Endothelial cell of umbilical vein (primary cell): ENCODE results near the gene PDHX. TPM values are rescaled to one million over a fixed set of nuclear protein-coding genes. Genes with fewer than 3 reads are reported as not detected.

ENCODE experiments used
- BruUV-seq: library from RNA; stranded (reverse); fragments of 400-500 nt; replicated peaks from 2 replicates; lab custom pipeline; 2021; lab: Mats Ljungman, UMichigan
- CTCF ChIA-PET: fragments of 300-600, 350-600 bp; sonication (Branson Sonifier 250); formaldehyde crosslinking; loops from one replicate; lab custom pipeline; 2021; ENCODE audit warnings: antibody characterized with exemption, inconsistent platforms; lab: Charles Lee
- POLR2A ChIA-PET: fragments of 300-600, 350-600 bp; sonication (Branson Sonifier 250); formaldehyde crosslinking; loops from one replicate; lab custom pipeline; 2021; ENCODE audit warnings: antibody characterized with exemption, inconsistent platforms; lab: Charles Lee
- DNase-seq: peaks from one replicate; pipeline ENCODE4 v3.0.0-alpha.2; 2011; ENCODE audit warnings: low read depth, low spot score
- FAIRE-seq: peaks from 2 replicates; lab custom pipeline; 2011; peaks lifted over from hg19 to GRCh38; lab: Jason Lieb, UNC
- H2AFZ ChIP-seq: 2 replicates; pipeline ENCODE4 v1.6.0; 2012; ENCODE audit warnings: low read depth, low read length, control low read depth, inconsistent platforms
- H3K27ac ChIP-seq: 2 replicates; pipeline ENCODE4 v1.5.1; 2011; ENCODE audit warnings: low read depth, mild to moderate bottlenecking, control low read depth, low read length, moderate library complexity; ENCODE audit not compliant: insufficient read depth
- H3K27me3 ChIP-seq, 2 experiments: 2 replicates each; pipeline versions ENCODE4 v1.6.0 to v1.6.1; 2011; ENCODE audit warnings: low read length in 2 of 2, mixed read lengths in 1 of 2; ENCODE audit not compliant: control insufficient read depth in 2 of 2, insufficient read depth in 2 of 2
- H3K36me3 ChIP-seq, 2 experiments: 2 replicates in 1 of 2; 3 replicates in 1 of 2; pipeline ENCODE4 v1.5.1; 2011; ENCODE audit warnings: low read length in 2 of 2, mild to moderate bottlenecking in 1 of 2, moderate library complexity in 1 of 2; ENCODE audit not compliant: control insufficient read depth in 2 of 2, insufficient read depth in 2 of 2; ENCODE audit errors: extremely low read depth in 1 of 2
- H3K4me1 ChIP-seq: 3 replicates; pipeline ENCODE4 v1.5.1; 2011; ENCODE audit warnings: mild to moderate bottlenecking, low read length; ENCODE audit not compliant: control insufficient read depth, insufficient read depth; ENCODE audit errors: extremely low read depth
- H3K4me2 ChIP-seq: 2 replicates; pipeline ENCODE4 v1.6.1; 2011; ENCODE audit warnings: low read length, control low read depth, mixed read lengths; ENCODE audit not compliant: insufficient read depth
- H3K4me3 ChIP-seq, 3 experiments: fragments of 200-600 bp in 1 of 3; sonication (generic), shearing (Covaris generic) in 1 of 3; replicated peaks in 1 of 3; 2 replicates each; pipeline ENCODE4 v1.5.1; 2011 to 2016; ENCODE audit warnings: control low read depth in 3 of 3, low read length in 3 of 3, mild to moderate bottlenecking in 2 of 3, inconsistent platforms in 1 of 3, low read depth in 1 of 3, moderate library complexity in 1 of 3; ENCODE audit not compliant: insufficient read depth in 1 of 3
- H3K79me2 ChIP-seq: 2 replicates; pipeline ENCODE4 v1.6.0; 2012; ENCODE audit warnings: low read length, inconsistent platforms; ENCODE audit not compliant: control insufficient read depth, insufficient read depth
- H3K9ac ChIP-seq: replicated peaks from 2 replicates; pipeline ENCODE3; 2011; ENCODE audit warnings: low read length, control low read depth; ENCODE audit not compliant: insufficient read depth; ENCODE audit errors: extremely low read depth
- H3K9me1 ChIP-seq: replicated peaks from 3 replicates; pipeline ENCODE4 v1.6.0; 2011; ENCODE audit warnings: mild to moderate bottlenecking, low read length; ENCODE audit not compliant: control insufficient read depth, insufficient read depth; ENCODE audit errors: extremely low read depth
- H3K9me3 ChIP-seq: replicated peaks from 2 replicates; pipeline ENCODE4 v1.5.1; 2012; ENCODE audit warnings: low read length, inconsistent platforms; ENCODE audit not compliant: control insufficient read depth, insufficient read depth
- H4K20me1 ChIP-seq: replicated peaks from 2 replicates; pipeline ENCODE3; 2011; ENCODE audit warnings: mild to moderate bottlenecking, low read length; ENCODE audit not compliant: control insufficient read depth, insufficient read depth; ENCODE audit errors: extremely low read depth
- EZH2 ChIP-seq: IDR thresholded peaks from 2 replicates; pipeline ENCODE4 v1.6.1; 2012; ENCODE audit warnings: borderline replicate concordance, low read depth, mild to moderate bottlenecking, moderate library complexity, low read length, inconsistent platforms; ENCODE audit not compliant: severe bottlenecking
- FOS ChIP-seq: IDR thresholded peaks from 2 replicates; pipeline ENCODE4 v1.6.1; 2011; ENCODE audit warnings: mild to moderate bottlenecking, low read length, moderate library complexity, borderline replicate concordance; ENCODE audit not compliant: insufficient read depth
- GATA2 ChIP-seq: IDR thresholded peaks from 2 replicates; pipeline ENCODE4 v1.7.0; 2011; ENCODE audit warnings: low read depth, mild to moderate bottlenecking, moderate library complexity, mixed read lengths, low read length; ENCODE audit not compliant: insufficient read length, insufficient read depth
- JUN ChIP-seq: IDR thresholded peaks from 2 replicates; pipeline ENCODE4 v1.6.1; 2011; ENCODE audit warnings: borderline replicate concordance, low read depth; ENCODE audit not compliant: insufficient read length, insufficient read depth
- POLR2A ChIP-seq: IDR thresholded peaks from 2 replicates; pipeline ENCODE4 v1.6.1; 2012; ENCODE audit warnings: low read depth, mild to moderate bottlenecking, control low read depth, low read length
- POLR2AphosphoS5 ChIP-seq: IDR thresholded peaks from 2 replicates; pipeline ENCODE4 v1.6.1; 2012; ENCODE audit warnings: low read depth, mild to moderate bottlenecking, control low read depth, low read length, moderate library complexity; ENCODE audit not compliant: insufficient read depth
- dilution Hi-C: fragments of 300-500 bp; cut with MboI; formaldehyde crosslinking; loops from one replicate; pipeline ENCODE4 v1.15.0; 2019; ENCODE audit warnings: low sequenced_read_pairs; ENCODE audit not compliant: extremely low pct_ligation_motif_present
- intact Hi-C: fragments of 100-400 bp; cut with micrococcal nuclease; formaldehyde crosslinking; loops from one replicate; pipeline ENCODE4 v1.10.0; 2022
- polyA plus RNA-seq, 4 experiments: library from polyadenylated mRNA; depleted of rRNA in 3 of 4; stranded (reverse) in 3 of 4; unstranded in 1 of 4; fragments of >200 nt; gene quantifications; 2 replicates each; pipeline versions ENCODE4 v1.2.1 to v1.2.3, GENCODE V29; 2011 to 2012; ENCODE audit warnings: missing spikeins in 1 of 4
- total RNA-seq: library from RNA; stranded (reverse); gene quantifications from 2 replicates; pipeline ENCODE4 v1.2.3, GENCODE V29; 2021
- TF ChIP-seq, protein P1 (sequence below): IDR thresholded peaks from 2 replicates; pipeline ENCODE4 v1.6.1; 2011; ENCODE audit not compliant: insufficient read depth, insufficient read length

The PDHX gene
- total and polyA plus RNA-seq, 2 donors (not counting 3 experiments of a cell fraction or from before 2014, with no cell fraction given) = 10.5 to 30.5 TPM

DNA sequence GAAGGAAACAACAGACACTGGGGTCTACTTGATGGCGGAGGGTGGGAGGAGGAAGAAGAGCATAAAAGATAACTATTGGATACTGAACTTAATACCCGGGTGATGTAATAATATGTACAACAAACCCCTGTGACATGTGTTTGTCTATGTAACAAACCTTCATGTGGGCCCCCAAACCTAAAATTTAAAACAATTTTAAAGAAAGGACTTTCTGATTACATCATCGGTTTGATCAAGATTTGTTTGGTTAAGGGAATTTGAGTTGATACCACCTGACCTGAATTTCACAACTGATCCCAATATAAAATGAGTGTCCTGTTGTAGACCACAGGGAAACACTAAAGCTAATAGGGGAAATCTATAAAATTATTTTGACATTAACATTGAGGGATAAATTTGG is 34.5 kb upstream of the PDHX start:
- no peaks in the 10 kb centered on the region for H3K27me3 ChIP-seq
- H3K79me2 ChIP-seq = no peaks in the 10 kb centered on the region
- FAIRE-seq (no peak), DNase-seq (no peak)
- dilution Hi-C loops = no loop called here
- no peak overlapping the region for H2AFZ ChIP-seq
- TF ChIP-seq POLR2AphosphoS5 (no peak), EZH2 (no peak), GATA2 (no peak), JUN (no peak), POLR2A (no peak)
- H3K4me3 ChIP-seq = no peak overlapping the region
- intact Hi-C loops = no loop called here
- no TSS peak for BruUV-seq
- H3K9ac ChIP-seq = no peak overlapping the region
- H3K27ac ChIP-seq = no peak overlapping the region
- H3K4me1 ChIP-seq = no peaks in the 10 kb centered on the region
- H3K9me3 ChIP-seq = no peaks in the 10 kb centered on the region
- POLR2A ChIA-PET = no interaction called here
- no peak overlapping the region for H3K4me2 ChIP-seq
- no peaks in the 10 kb centered on the region for H3K9me1 ChIP-seq
- CTCF ChIA-PET = interaction anchor here (0.7 kb wide), 1 partner anchor 13 kb away, joined by 3 read pairs; no protein-coding TSS in a partner anchor
- no peaks in the 10 kb centered on the region for H3K36me3 ChIP-seq
- H4K20me1 ChIP-seq = no peaks in the 10 kb centered on the region

- no peak overlapping the region for H3K27ac ChIP-seq
- no peak for DNase-seq
- FAIRE-seq = no peak
- ChIA-PET CTCF (interaction anchor here (0.9 to 1.7 kb wide), 5 partner anchors 11 to 374 kb away, joined by 3 to 11 read pairs (median 5); no protein-coding TSS in a partner anchor), POLR2A (no interaction called here)
- H3K36me3 ChIP-seq = peaks cover 0 to 2% of the 10 kb centered on the region in 2 experiments
- H3K79me2 ChIP-seq = no peaks in the 10 kb centered on the region
- BruUV-seq = no TSS peak
- TF ChIP-seq POLR2AphosphoS5 (no peak), FOS (no peak), EZH2 (no peak)
- TF ChIP-seq, protein P1, sequence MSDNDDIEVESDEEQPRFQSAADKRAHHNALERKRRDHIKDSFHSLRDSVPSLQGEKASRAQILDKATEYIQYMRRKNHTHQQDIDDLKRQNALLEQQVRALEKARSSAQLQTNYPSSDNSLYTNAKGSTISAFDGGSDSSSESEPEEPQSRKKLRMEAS = no peak
- H3K4me1 ChIP-seq = no peaks in the 10 kb centered on the region
- H3K9me3 ChIP-seq = no peaks in the 10 kb centered on the region
- no peak overlapping the region for H3K4me2 ChIP-seq
- no peaks in the 10 kb centered on the region for H3K27me3 ChIP-seq
- no peak overlapping the region for H2AFZ ChIP-seq
- dilution Hi-C loops (no loop called here), intact Hi-C loops (no loop called here)
- H4K20me1 ChIP-seq = no peaks in the 10 kb centered on the region
- H3K4me3 ChIP-seq = no peak overlapping the region
- no peak overlapping the region for H3K9ac ChIP-seq
- no peaks in the 10 kb centered on the region for H3K9me1 ChIP-seq
Observed at GRCh38 chr11:34886609-34887008, 29.8 kb upstream of the PDHX start.
